K562 (cell line): ENCODE data around the gene SYTL2. TPM values are rescaled to one million over a fixed set of nuclear protein-coding genes. Genes with fewer than 3 reads are reported as not detected.

Experiments used
- ATAC-seq: fragments of 200-7000 bp; cut with Tn5 transposase; 3 replicates; pipeline ENCODE4 v1.9.1; 2020; ENCODE audit warnings: moderate library complexity
- BruUV-seq: library from RNA; stranded (reverse); fragments of 400-500 nt; replicated peaks from 2 replicates; lab custom pipeline; 2021; lab: Mats Ljungman, UMichigan
- CTCF ChIA-PET: fragments of 300-600 bp; formaldehyde crosslinking; extraction: SDS; loops from one replicate; lab custom pipeline; 2021; ENCODE audit warnings: low intra/inter-chr PET ratio; lab: Yijun Ruan, JAX
- POLR2A ChIA-PET: fragments of 300-600, 350-650 bp; sonication (Branson Sonifier 250); formaldehyde crosslinking; extraction: SDS; loops from one replicate; lab custom pipeline; 2021; ENCODE audit warnings: antibody characterized with exemption, inconsistent platforms; lab: Yijun Ruan, JAX
- DNase-seq, 4 experiments: peaks; one replicate each; pipeline versions ENCODE4 v3.0.0 to v3.0.0-alpha.2; 2011 to 2018; ENCODE audit warnings: low spot score in 3 of 4, mixed read lengths in 3 of 4; ENCODE audit errors: extremely low read depth in 1 of 4
- FAIRE-seq: peaks from 2 replicates; lab custom pipeline; 2011; peaks lifted over from hg19 to GRCh38; lab: Jason Lieb, UNC
- H2AFZ ChIP-seq: 2 replicates; pipeline ENCODE4 v1.6.0; 2011; ENCODE audit warnings: low read depth, low read length, control low read depth, inconsistent platforms
- H3K27ac ChIP-seq: fragments of 200-600 bp; 3 replicates; pipeline ENCODE4 v1.8.0; 2011; ENCODE audit warnings: low read depth, mild to moderate bottlenecking, control low read depth, inconsistent platforms, low read length, moderate library complexity, mixed read lengths; ENCODE audit errors: extremely low read depth
- H3K27me3 ChIP-seq, 2 experiments: fragments of 300-600 bp in 1 of 2; 2 replicates in 1 of 2; 3 replicates in 1 of 2; pipeline versions ENCODE4 v1.6.0 to v1.8.0; 2011; ENCODE audit warnings: inconsistent platforms in 2 of 2, low read length in 2 of 2, mild to moderate bottlenecking in 1 of 2, mixed read lengths in 1 of 2, moderate library complexity in 1 of 2; ENCODE audit not compliant: control insufficient read depth in 2 of 2, insufficient read depth in 2 of 2
- H3K36me3 ChIP-seq: fragments of 300-600 bp; 3 replicates; pipeline ENCODE4 v1.8.0; 2011; ENCODE audit warnings: mild to moderate bottlenecking, low read length, inconsistent platforms; ENCODE audit not compliant: control insufficient read depth, insufficient read depth
- H3K4me1 ChIP-seq, 2 experiments: fragments of 200-600 bp in 1 of 2; replicated peaks in 1 of 2; 2 replicates in 1 of 2; 3 replicates in 1 of 2; pipeline versions ENCODE4 v1.5.1 to v1.8.0; 2011; ENCODE audit warnings: inconsistent platforms in 2 of 2, low read length in 2 of 2, mild to moderate bottlenecking in 1 of 2, mixed read lengths in 1 of 2, moderate library complexity in 1 of 2; ENCODE audit not compliant: control insufficient read depth in 2 of 2, insufficient read depth in 2 of 2
- H3K4me2 ChIP-seq: 2 replicates; pipeline ENCODE4 v1.6.1; 2011; ENCODE audit warnings: low read length, control low read depth, inconsistent platforms, mixed read lengths; ENCODE audit not compliant: insufficient read depth
- H3K4me3 ChIP-seq: fragments of 200-600 bp; sonication (generic), shearing (Covaris generic); 2 replicates; pipeline ENCODE4 v1.5.1; 2016; ENCODE audit warnings: control low read depth, inconsistent platforms
- H3K79me2 ChIP-seq: fragments of 200-600 bp; 3 replicates; pipeline ENCODE4 v1.8.0; 2011; ENCODE audit warnings: low read length, inconsistent platforms; ENCODE audit not compliant: control insufficient read depth, insufficient read depth
- H3K9ac ChIP-seq, 2 experiments: 2 replicates each; pipeline versions ENCODE4 v1.6.0 to v1.6.1; 2011; ENCODE audit warnings: low read depth in 2 of 2, low read length in 2 of 2, control low read depth in 1 of 2, inconsistent platforms in 1 of 2, mild to moderate bottlenecking in 1 of 2, mixed read lengths in 1 of 2; ENCODE audit not compliant: insufficient read depth in 1 of 2
- H3K9me1 ChIP-seq: one replicate; pipeline ENCODE4 v1.6.0; 2011; ENCODE audit warnings: inconsistent platforms, mild to moderate bottlenecking, low read length, moderate library complexity; ENCODE audit not compliant: control insufficient read depth, insufficient read depth
- H3K9me3 ChIP-seq: replicated peaks from 2 replicates; pipeline ENCODE4 v1.5.1; 2011; ENCODE audit warnings: low read depth, low read length, inconsistent platforms; ENCODE audit not compliant: control insufficient read depth, insufficient read depth
- H4K20me1 ChIP-seq: replicated peaks from 2 replicates; pipeline ENCODE4 v1.6.1; 2011; ENCODE audit warnings: low read length, inconsistent platforms, mixed read lengths; ENCODE audit not compliant: control insufficient read depth, insufficient read depth
- ARID4B ChIP-seq: sonication (generic); formaldehyde crosslinking; IDR thresholded peaks from 2 replicates; pipeline ENCODE4 v1.8.0; 2022; ENCODE audit warnings: mild to moderate bottlenecking, missing genetic modification reagents
- CBX2 ChIP-seq: fragments of 200-600 bp; sonication (generic); IDR thresholded peaks from one replicate; pipeline ENCODE4 v1.6.1; 2012; ENCODE audit warnings: mild to moderate bottlenecking, low read length, inconsistent platforms; ENCODE audit not compliant: insufficient read depth, poor library complexity, severe bottlenecking
- E2F4 ChIP-seq: sonication (generic); formaldehyde crosslinking; IDR thresholded peaks from 2 replicates; pipeline ENCODE4 v1.8.0; 2022; ENCODE audit warnings: mild to moderate bottlenecking, low read depth, missing genetic modification reagents
- KLF16 ChIP-seq: IDR thresholded peaks from 2 replicates; pipeline ENCODE4 v1.6.1; 2016; ENCODE audit warnings: antibody characterized with exemption
- MAFK ChIP-seq: IDR thresholded peaks from 2 replicates; pipeline ENCODE4 v1.6.1; 2011; ENCODE audit warnings: low read length, improper control_type of control experiment
- PRMT5 ChIP-seq: sonication (generic); formaldehyde crosslinking; IDR thresholded peaks from 2 replicates; pipeline ENCODE4 v1.5.0; 2020; ENCODE audit warnings: missing genetic modification reagents
- SNIP1 ChIP-seq: fragments of 450-650 bp; IDR thresholded peaks from 2 replicates; pipeline ENCODE4 v1.7.1; 2017; ENCODE audit warnings: low read depth, mild to moderate bottlenecking
- ZEB2 ChIP-seq: fragments of 450-650 bp; IDR thresholded peaks from 2 replicates; pipeline ENCODE4 v1.6.1; 2016
- ZNF23 ChIP-seq: fragments of 250-450 bp; sonication (Bioruptor Pico); IDR thresholded peaks from 2 replicates; pipeline ENCODE4 v1.4.0; 2020; ENCODE audit warnings: mild to moderate bottlenecking
- ZNF507 ChIP-seq: conservative IDR thresholded peaks from 2 replicates; pipeline ENCODE4 v1.6.1; 2017; ENCODE audit warnings: missing genetic modification characterization, missing compliant biosample characterization
- in situ Hi-C: fragments of 300-500 bp; cut with MboI; formaldehyde crosslinking; loops from 4 replicates; pipeline ENCODE4 v1.15.0; 2018; ENCODE audit warnings: inconsistent platforms, mixed read lengths
- intact Hi-C: fragments of 100-400 bp; cut with micrococcal nuclease; formaldehyde crosslinking; loops from 2 replicates; pipeline ENCODE4 v1.14.2; 2022
- polyA plus RNA-seq, 8 experiments: library from polyadenylated mRNA; depleted of rRNA in 4 of 8; stranded (reverse) in 5 of 8; unstranded in 3 of 8; fragments of >200 nt; fragmentation: Nextera tagmentation in 2 of 8; fragmentation: Illumina TruSeq in 1 of 8; extraction: Ambion mirVana in 2 of 8; extraction: Trizol in 1 of 8; gene quantifications; 2 replicates each; pipeline versions ENCODE4 v1.2.1 to v1.2.3, GENCODE V29; 2011 to 2014; ENCODE audit warnings: inconsistent platforms in 1 of 8, missing spikeins in 1 of 8
- total RNA-seq, 7 experiments: library from RNA; depleted of rRNA in 6 of 7; stranded (reverse); fragments of >200 nt in 6 of 7; fragmentation: Illumina TruSeq in 2 of 7; extraction: Trizol in 2 of 7; gene quantifications; 2 replicates each; pipeline versions ENCODE4 v1.2.1 to v1.2.3, GENCODE V29; 2011 to 2021; ENCODE audit warnings: low replicate concordance in 1 of 7

SYTL2 gene
- total and polyA plus RNA-seq, 9 of the 15 experiments (the other 6 are each of a cell fraction or from before 2014, with no cell fraction given): 0.05 to 0.57 (median 0.35) TPM

- peaks cover 14 to 22% of the 10 kb centered on the region in 2 experiments for H3K27me3 ChIP-seq
- H3K36me3 ChIP-seq: no peaks in the 10 kb centered on the region
- H3K27ac ChIP-seq: no peak overlapping the region
- no peak overlapping the region for H3K4me2 ChIP-seq
- no peak overlapping the region for H2AFZ ChIP-seq
- in situ Hi-C loops (no loop called here), intact Hi-C loops (no loop called here)
- DNase-seq (no peak), ATAC-seq (no peak)
- no peak for TF ChIP-seq CBX2
- TF ChIP-seq E2F4: no peak
- TF ChIP-seq ZNF23 (CRISPR knock-in tag): no peak
- no peak for TF ChIP-seq KLF16
- TF ChIP-seq MAFK: no peak
- no peak for TF ChIP-seq PRMT5 (CRISPR knock-in tag)
- no peak for TF ChIP-seq ARID4B
- no peak for TF ChIP-seq SNIP1
- TF ChIP-seq ZEB2: no peak
- TF ChIP-seq ZNF507 (tag): no peak
- TF ChIP-seq, all 486 proteins: peak for 0
- BruUV-seq: no TSS peak
- FAIRE-seq: no peak
- Histone ChIP-seq H3K9me1 (no peaks in the 10 kb centered on the region), H3K79me2 (no peaks in the 10 kb centered on the region), H3K4me3 (no peak overlapping the region), H4K20me1 (no peaks in the 10 kb centered on the region), H3K4me1 (peaks cover 7 to 9% of the 10 kb centered on the region in 2 experiments; a peak in 3 of 5 replicates), H3K9ac (no peak overlapping the region), H3K9me3 (no peaks in the 10 kb centered on the region)
- CTCF ChIA-PET: no interaction called here
- POLR2A ChIA-PET: interaction anchor here (1.4 kb wide), 1 partner anchor 9 kb away, joined by 3 read pairs; no protein-coding TSS in a partner anchor
Measured at GRCh38 chr11:85806016-85806415, 4.9 kb downstream of the SYTL2 start.
